Stimulated activated CD4-positive, alpha-beta T cell treated with anti-CD3 and anti-CD28 coated beads, TNF-alpha, amount 100 ng/mL, for 48 hours (primary cell): ENCODE measurements around the gene RPS5.
"Not testable (repeated sequence)": the region's sequence is repeated elsewhere in the genome, so short reads cannot be mapped to it uniquely, and the experiment has no call there.

Experiments used
- DNase-seq, 3 donors: peaks; one replicate each; pipeline ENCODE4 v3.0.0-alpha.2; 2020; ENCODE audit warnings: low read depth in 3 of 3

Gene RPS5

GRCh38 chr19:58386576-58387337 lies at the start of gene RPS5:
TSS of gene RPS5 (plus strand) at chr19:58387269. CDS start at chr19:58388138, 869 bp downstream.
- DNase-seq: peak; percentile 86 to 94 (median 93)

- DNase-seq: no peak
These were observed 48.7 kb upstream of the RPS5 start for GRCh38 chr19:58338336-58338735.

GRCh38 chr19:58338825-58339558 lies 48.1 kb upstream of the RPS5 start:
- DNase-seq: no peak

- DNase-seq: no peak
These were observed 41.5 kb upstream of the RPS5 start for GRCh38 chr19:58345558-58345957.

GRCh38 chr19:58346961-58347929 lies 39.8 kb upstream of the RPS5 start:
- DNase-seq: peak in 2 of 3 donors; percentile 38 to 46

- DNase-seq: not testable (repeated sequence)
These were observed 39.0 kb upstream of the RPS5 start for GRCh38 chr19:58348080-58348479.

DNA sequence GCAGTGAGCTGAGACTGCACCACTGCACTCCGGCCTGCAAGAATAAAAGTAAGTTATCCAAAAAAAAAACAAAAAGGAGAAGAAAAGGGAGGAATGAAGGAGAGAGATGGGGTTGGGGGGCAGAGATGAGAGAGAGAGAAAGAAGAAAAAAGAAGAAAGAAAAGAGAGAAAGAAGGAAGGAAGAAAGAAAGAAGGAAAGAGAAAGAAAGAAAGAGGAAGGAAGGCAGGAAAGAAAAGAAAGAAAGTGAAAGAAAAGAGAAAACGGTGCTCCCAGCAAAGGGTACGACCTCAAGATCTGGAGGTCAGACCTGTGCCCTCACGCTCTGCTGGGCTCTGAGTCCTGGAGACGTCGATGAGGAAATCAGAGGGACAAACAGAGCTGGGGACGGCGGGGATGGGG lies 37.5 kb upstream of the RPS5 start:
- no peak for DNase-seq

- no peak for DNase-seq
These were observed 36.8 kb upstream of the RPS5 start for GRCh38 chr19:58350001-58350861.

DNA sequence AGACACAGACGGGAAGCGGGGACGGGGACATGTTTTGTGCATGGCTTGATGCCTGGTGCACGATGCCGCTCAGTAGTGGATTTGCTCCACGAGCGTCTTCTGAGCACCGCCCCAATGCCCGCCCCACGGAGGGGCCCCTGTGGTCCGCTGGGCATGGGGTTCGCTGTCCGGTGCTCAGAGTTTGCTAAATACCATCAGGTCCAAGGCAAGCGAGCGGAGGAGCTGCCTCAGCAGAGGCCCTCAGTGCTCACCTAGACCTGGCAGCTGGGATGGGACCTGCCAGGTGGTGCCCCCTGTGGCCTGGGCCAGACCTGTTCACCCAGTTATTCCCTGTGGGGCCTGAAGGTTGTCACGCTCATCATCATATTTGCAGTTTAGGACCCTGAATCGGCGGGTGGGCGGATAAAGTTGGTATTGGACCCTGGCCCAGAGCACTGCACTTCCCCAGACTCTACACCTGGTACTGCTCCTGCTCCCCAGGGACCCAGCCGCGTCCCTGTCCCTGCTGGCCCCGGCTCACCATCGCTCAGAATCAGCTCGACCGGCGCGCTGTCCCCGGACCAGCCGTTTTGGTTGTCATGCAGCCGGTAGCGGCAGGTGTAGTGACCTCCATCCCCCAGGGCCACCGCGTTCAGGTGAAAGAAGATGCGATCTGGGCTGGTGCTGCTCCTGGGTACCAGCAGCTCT lies 36.1 kb upstream of the RPS5 start:
- DNase-seq: no peak

- no peak for DNase-seq
These were observed 35.6 kb upstream of the RPS5 start for GRCh38 chr19:58351558-58351878.

DNA sequence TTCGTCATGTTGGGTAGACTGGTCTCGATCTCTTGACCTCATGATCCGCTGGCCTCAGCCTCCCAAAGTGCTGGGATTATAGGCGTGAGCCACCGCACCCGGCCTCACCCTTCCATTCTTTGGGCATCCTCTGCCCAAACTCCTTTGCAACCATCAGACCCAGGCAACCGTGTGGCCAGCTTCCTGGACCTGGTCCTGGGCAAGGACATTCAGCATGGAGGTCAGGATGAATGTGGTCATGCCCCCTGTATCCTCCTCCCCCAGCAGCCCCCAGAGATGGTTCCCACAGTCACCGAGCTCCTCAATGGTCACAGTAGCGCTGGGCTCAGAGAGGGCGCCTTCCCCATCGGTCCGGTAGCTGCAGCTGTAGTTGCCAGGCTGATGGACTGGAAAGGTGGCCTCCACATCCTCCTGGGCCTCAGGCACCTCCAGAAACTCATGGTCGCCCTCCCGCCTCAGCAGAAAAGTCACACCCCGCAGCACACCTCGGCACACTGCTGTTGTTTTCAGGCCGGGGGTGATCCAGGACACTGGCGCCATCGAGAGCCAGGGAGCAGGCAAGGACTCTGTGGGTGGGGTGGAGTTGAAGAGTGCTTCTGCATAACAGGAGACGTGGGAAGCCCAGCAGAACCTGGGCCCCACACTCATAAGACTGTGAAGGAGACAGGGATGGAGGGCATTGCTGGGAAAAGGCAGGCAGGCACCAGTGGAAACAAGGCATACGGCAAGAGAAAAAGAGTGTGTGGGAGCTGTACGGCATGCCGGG lies 34.9 kb upstream of the RPS5 start:
- no peak for DNase-seq

GRCh38 chr19:58352760-58353671 lies 34.1 kb upstream of the RPS5 start, which contains the start of gene A1BG:
TSS of gene A1BG (minus strand) at chr19:58353492. CDS start at chr19:58353437, 55 bp downstream.
- no peak for DNase-seq

DNA sequence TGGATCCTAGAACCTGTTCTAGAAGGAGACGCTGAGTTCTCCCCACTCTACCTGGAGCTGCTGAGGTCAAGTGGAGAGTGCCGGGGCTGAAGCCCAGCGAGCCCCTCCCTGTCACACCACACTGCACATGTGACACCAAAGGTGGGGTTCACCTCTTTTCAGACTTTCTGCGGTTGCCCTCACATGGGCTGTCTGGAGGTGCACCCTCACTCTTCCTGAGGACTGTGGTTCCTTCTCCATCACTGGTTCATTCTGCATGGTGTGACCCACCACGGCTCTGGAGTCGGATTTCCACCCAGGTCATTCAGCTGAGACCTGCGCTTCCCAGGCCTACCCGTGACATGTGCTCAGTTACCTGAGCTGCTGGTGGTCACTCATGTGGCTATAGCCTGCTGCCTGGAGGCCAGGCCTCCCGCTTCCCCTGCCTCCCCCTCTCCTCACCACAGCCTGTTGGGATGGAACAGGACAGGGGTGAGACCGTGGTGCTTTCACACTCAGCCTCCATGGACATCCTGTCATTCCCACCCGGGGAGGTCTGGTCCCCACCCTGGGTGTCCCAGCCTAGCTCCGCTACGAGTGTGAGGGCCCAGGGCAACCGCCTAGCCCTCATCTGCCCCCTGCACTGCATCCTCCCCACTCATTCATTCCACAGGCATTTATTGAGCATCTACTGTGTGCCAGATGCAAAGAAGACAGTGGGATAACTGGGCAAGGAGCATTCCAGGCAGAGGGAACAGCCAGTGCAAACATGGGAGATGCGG lies 33.2 kb upstream of the RPS5 start:
- DNase-seq: no peak

DNA sequence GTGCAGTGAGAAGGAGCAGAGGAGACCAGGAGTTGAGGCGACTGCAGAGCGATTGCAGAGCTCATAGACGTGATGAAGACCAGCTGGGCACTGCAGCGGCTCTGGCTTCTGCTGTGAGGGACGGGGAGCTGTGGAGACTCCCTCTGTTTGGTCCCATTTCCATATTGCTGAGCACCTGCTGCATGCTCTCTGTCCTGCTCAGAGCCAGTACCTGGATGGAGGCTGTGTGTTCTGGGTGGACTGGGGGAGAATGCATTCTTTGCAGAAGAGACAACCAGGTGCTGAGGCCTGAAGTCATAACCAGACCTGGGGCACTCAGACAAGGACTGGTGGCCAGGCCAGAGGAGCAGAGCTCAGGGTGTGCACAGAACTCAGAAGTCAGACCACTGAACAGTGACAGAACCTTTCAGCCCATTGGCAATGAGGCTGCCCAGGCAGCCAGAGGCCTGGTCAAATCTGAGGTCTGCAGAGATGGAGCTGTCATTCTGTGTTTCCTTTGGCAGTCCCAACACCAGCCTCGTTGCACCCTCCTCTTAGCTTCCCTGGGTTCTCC lies 32.5 kb upstream of the RPS5 start:
- no peak for DNase-seq

DNA sequence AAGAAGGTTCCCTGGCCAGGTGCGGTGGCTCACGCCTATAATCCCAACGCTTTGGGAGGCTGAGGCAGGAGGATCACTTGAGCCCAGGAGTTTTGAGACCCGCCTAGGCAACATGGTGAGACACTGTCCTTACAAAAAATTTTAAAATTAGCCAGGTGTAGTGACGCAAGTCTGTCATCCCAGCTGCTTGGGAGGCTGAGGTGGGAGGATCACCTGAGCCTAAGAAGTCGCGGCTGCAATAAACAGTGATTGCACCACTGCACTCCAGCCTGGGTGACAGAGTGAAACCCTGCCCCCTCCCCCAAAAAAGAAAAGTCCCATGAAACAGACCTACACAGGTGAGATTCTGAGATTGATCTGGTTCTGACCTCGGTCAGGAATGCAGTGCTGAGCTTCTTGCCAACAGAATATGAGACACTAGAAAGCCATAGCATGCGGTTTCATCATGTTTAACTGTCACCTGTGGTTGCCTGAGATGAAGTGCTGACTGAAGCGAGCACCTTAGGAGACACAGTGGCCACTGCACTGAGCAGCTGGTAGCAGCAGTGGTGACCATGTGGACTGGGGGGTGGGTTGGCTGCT lies 31.8 kb upstream of the RPS5 start:
- DNase-seq: no peak

GRCh38 chr19:58355908-58356765 lies 30.9 kb upstream of the RPS5 start:
- DNase-seq: no peak
